DND-41 (cell line): ENCODE data around the gene PELI2.

Experiments used
- ATAC-seq: fragments of 200-7000 bp; cut with Tn5 transposase; 3 replicates; pipeline ENCODE4 v1.9.1; 2021; ENCODE audit warnings: low read depth; ENCODE audit not compliant: insufficient read depth
- DNase-seq: peaks from one replicate; pipeline ENCODE4 v3.0.0-alpha.2; 2020
- H2AFZ ChIP-seq: 2 replicates; pipeline ENCODE4 v1.6.0; 2012; ENCODE audit warnings: low read depth, low read length
- H3K27ac ChIP-seq: 2 replicates; pipeline ENCODE4 v1.5.1; 2012; ENCODE audit warnings: low read length, inconsistent platforms
- H3K27me3 ChIP-seq: fragments of 200-600 bp; sonication (generic); 2 replicates; pipeline ENCODE4 v1.6.0; 2012; ENCODE audit warnings: low read length, mild to moderate bottlenecking, inconsistent platforms; ENCODE audit not compliant: insufficient read depth, poor library complexity
- H3K36me3 ChIP-seq: 2 replicates; pipeline ENCODE4 v1.5.1; 2012; ENCODE audit warnings: low read length, inconsistent platforms; ENCODE audit not compliant: insufficient read depth
- H3K4me1 ChIP-seq: 2 replicates; pipeline ENCODE4 v1.5.1; 2012; ENCODE audit warnings: mild to moderate bottlenecking, low read length; ENCODE audit not compliant: insufficient read depth
- H3K4me2 ChIP-seq: 2 replicates; pipeline ENCODE4 v1.6.0; 2012; ENCODE audit warnings: mild to moderate bottlenecking, moderate library complexity, low read length, inconsistent platforms; ENCODE audit not compliant: insufficient read depth
- H3K4me3 ChIP-seq, 2 experiments: fragments of 200-600 bp in 1 of 2; shearing (Covaris generic) in 1 of 2; 2 replicates each; pipeline ENCODE4 v1.5.1; 2012 to 2016; ENCODE audit warnings: inconsistent platforms in 2 of 2, low read length in 2 of 2, mild to moderate bottlenecking in 2 of 2, low read depth in 1 of 2, moderate library complexity in 1 of 2
- H3K79me2 ChIP-seq: 2 replicates; pipeline ENCODE4 v1.6.0; 2012; ENCODE audit warnings: low read length, inconsistent platforms; ENCODE audit not compliant: insufficient read depth
- H3K9ac ChIP-seq: 2 replicates; pipeline ENCODE4 v1.6.0; 2012; ENCODE audit warnings: low read depth, mild to moderate bottlenecking, inconsistent platforms, low read length, moderate library complexity
- H3K9me3 ChIP-seq: 2 replicates; pipeline ENCODE4 v1.5.1; 2012; ENCODE audit warnings: low read length, moderate library complexity, mild to moderate bottlenecking, inconsistent platforms; ENCODE audit not compliant: insufficient read depth, severe bottlenecking
- H4K20me1 ChIP-seq: 2 replicates; pipeline ENCODE4 v1.6.0; 2012; ENCODE audit warnings: low read length; ENCODE audit not compliant: insufficient read depth
- CTCF ChIP-seq: IDR thresholded peaks from 2 replicates; pipeline ENCODE4 v1.5.1; 2012; ENCODE audit warnings: borderline replicate concordance, low read length, moderate library complexity, mild to moderate bottlenecking; ENCODE audit not compliant: poor library complexity, severe bottlenecking; ENCODE audit errors: extremely low read depth
- EZH2 ChIP-seq: IDR thresholded peaks from 3 replicates; pipeline ENCODE4 v1.6.1; 2012; ENCODE audit warnings: borderline replicate concordance, low read depth, mild to moderate bottlenecking, moderate library complexity, low read length, inconsistent platforms; ENCODE audit not compliant: severe bottlenecking

PELI2 gene

DNA sequence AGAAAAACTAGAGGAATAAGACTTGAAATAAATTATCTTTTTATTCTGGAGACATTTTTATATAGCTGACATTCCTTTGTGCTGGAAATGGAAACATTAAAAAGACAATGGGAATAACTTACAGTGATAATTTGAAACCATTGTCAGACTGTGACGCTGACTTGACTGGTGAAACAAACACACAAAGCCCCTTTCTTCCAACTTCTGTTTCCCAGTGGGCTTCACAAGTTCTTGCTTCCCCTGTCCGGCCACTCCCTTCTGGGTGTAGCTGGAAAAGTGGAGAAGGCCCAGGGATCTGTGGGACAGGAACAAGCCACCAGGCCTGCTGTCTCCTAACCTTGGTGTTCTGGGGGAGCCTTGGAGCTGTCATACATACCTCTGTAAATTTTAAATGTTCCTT lies 58.8 kb downstream of the PELI2 start:
- Histone ChIP-seq H2AFZ (no peak overlapping the region), H3K9ac (no peak overlapping the region), H3K4me2 (no peak overlapping the region), H3K9me3 (no peaks in the 10 kb centered on the region), H3K4me3 (no peak overlapping the region), H4K20me1 (peaks cover 17% of the 10 kb centered on the region), H3K79me2 (peaks cover 93% of the 10 kb centered on the region), H3K27me3 (no peaks in the 10 kb centered on the region), H3K36me3 (peaks cover 48% of the 10 kb centered on the region), H3K4me1 (peaks cover 59% of the 10 kb centered on the region), H3K27ac (peak overlapping the region; percentile 53)
- ATAC-seq (no peak), DNase-seq (no peak)
- TF ChIP-seq CTCF (no peak), EZH2 (no peak)

DNA sequence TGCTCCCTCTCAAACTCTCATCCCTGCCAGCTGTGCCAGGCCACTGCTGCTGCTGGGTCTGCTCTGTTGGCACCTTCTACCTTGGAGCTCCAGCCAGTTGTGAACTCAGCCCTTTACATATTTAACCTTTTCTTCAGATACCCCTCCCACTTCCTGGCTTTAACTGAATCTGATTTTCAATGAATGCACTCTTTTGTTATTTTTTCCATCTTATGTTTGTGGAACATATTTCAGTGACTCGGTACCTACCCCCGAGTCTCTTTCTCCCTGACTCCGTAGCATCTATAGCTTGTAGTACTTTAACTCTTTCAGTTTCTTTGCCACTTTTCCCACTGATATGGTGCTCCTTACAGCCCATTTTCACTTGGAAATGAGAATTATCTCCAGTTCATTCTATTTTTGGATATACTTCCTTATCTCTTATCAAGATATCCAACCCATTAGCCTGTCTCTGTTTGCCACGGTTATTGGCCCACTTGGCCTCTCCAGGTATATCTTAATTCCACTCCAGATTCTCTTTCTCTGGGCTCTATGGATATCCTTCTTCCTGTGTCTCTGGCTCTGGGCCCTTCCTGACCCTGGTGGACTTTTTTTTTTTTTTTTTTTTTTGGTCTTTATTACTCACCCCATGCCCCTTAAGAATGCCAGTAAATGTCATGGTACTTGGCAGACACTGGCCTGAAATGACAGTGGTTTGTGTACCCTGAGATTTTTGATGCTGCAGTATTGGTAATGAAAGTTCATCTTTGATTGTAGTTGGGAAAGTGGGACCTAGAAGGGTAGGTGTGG lies 62.7 kb downstream of the PELI2 start:
- TF ChIP-seq CTCF = no peak
- TF ChIP-seq EZH2 = no peak
- H3K27me3 ChIP-seq = no peaks in the 10 kb centered on the region
- H3K36me3 ChIP-seq = peaks cover 48% of the 10 kb centered on the region
- H4K20me1 ChIP-seq = peaks cover 9% of the 10 kb centered on the region; the same call in 1 of the 2 replicates
- peaks cover 51% of the 10 kb centered on the region for H3K4me1 ChIP-seq
- peak overlapping the region; percentile 48; the same call in 1 of the 2 replicates for H3K27ac ChIP-seq
- H3K79me2 ChIP-seq = peaks cover 99% of the 10 kb centered on the region
- ATAC-seq (peak; percentile 27; the same call in 1 of the 3 replicates), DNase-seq (no peak)
- H2AFZ ChIP-seq = no peak overlapping the region
- H3K9me3 ChIP-seq = no peaks in the 10 kb centered on the region
- H3K9ac ChIP-seq = no peak overlapping the region
- H3K4me2 ChIP-seq = no peak overlapping the region
- no peak overlapping the region for H3K4me3 ChIP-seq

GRCh38 chr14:56181681-56182085 lies 63.5 kb downstream of the PELI2 start:
- Histone ChIP-seq H3K9me3 (no peaks in the 10 kb centered on the region), H3K9ac (no peak overlapping the region), H4K20me1 (peaks cover 9% of the 10 kb centered on the region; the same call in 1 of the 2 replicates), H3K36me3 (peaks cover 50% of the 10 kb centered on the region), H3K27me3 (no peaks in the 10 kb centered on the region), H3K4me1 (peaks cover 52% of the 10 kb centered on the region), H3K4me2 (no peak overlapping the region), H3K27ac (peak overlapping the region; percentile 54), H2AFZ (no peak overlapping the region), H3K79me2 (peaks cover 99% of the 10 kb centered on the region), H3K4me3 (no peak overlapping the region)
- DNase-seq (no peak), ATAC-seq (no peak)
- TF ChIP-seq CTCF (no peak), EZH2 (no peak)
